ENCODE results near the gene SLC10A6. TPM values are rescaled to one million over a fixed set of nuclear protein-coding genes. Genes with fewer than 3 reads are reported as not detected.
"Not testable (repeated sequence)": the region's sequence is repeated elsewhere in the genome, so short reads cannot be mapped to it uniquely, and the experiment has no call there.

The SLC10A6 gene
- total RNA-seq (not detected), polyA plus RNA-seq (1.2 TPM)

DNA sequence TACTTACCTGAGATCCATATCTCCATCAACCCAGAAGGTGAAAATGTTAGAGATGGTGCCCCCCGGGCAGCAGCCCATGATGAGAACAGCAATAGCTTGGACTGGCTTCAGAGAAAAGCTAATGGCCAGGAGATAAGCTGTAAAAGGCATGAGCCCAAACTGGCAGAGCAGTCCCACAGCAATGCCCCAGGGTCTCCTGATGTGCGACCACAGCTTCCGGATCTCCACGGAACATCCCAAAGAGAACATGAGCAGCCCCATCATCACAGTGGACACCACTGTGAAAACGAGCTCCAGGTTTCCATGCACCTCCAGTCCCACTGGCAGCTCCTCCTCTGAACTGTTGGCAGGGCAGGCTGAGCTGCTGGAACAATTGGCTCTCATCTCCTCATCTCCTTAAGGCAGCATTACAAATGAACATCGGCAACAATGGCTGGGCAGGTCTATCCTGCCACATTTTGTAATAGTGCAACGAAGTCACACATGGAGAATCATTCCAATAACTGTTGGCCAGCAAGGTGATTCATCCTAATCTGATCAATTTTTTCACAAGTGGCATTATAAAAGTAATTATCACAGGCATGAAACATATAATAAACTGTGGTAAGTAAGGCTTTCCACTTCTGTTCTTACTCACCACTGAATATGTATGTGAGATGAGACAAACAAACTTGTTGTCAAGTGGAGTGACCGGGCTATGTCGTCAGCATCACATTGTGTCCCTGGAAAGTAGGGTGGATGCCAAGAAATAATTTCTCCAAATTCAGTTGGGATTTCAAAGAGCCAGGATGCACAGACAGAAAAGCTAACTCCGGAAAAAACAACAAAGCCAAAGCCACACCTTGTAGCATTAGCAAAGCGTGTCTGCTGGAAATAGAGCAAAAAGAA, at the start of gene SLC10A6:
TSS of gene SLC10A6 (minus strand) at position 653 of the 888 bp plus-strand sequence. CDS start at position 384, 269 bp downstream.
- no peak for DNase-seq (ENCODE audit: extremely low spot score)

DNA sequence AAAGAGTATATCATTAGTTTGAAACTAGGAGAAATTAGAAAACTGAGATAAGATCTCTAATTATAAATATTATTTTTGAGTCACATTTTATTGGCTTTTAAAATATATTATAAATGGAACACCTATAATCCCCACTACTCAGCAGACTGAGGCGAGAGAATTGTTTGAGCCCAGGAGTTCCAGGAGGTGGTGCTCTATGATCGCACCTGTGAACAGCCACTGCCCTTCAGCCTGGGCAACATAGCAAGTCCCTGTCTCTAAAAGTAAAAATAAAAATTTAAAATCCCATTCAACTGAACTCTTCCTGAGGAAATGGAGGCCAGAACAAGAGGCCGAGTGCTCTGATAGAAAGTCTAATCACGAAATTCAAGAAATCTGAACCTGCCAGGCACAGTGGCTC, 49.4 kb upstream of the SLC10A6 start:
- Histone ChIP-seq H3K4me1 (ENCODE audit: insufficient read depth) (no peaks in the 10 kb centered on the region), H3K27ac (ENCODE audit: low read depth) (no peak overlapping the region), H3K4me3 (ENCODE audit: low read depth, low read length) (no peak overlapping the region), H3K36me3 (ENCODE audit: insufficient read depth) (no peaks in the 10 kb centered on the region)
- no peak for DNase-seq (ENCODE audit: extremely low spot score)
- 91% methylated on average over 4 of the region's 4 CpGs for WGBS

More for the DNA sequence above, at the start of gene SLC10A6:
- Histone ChIP-seq H3K27ac (ENCODE audit: low read depth) (no peak within 1 kb of the TSS), H3K4me1 (ENCODE audit: insufficient read depth) (no peaks in the 10 kb centered on the region), H3K36me3 (ENCODE audit: insufficient read depth) (no peaks in the 10 kb centered on the region), H3K4me3 (ENCODE audit: low read depth, low read length) (no peak within 1 kb of the TSS)
- WGBS, result 84% methylated on average over 11 of the region's 11 CpGs

DNA sequence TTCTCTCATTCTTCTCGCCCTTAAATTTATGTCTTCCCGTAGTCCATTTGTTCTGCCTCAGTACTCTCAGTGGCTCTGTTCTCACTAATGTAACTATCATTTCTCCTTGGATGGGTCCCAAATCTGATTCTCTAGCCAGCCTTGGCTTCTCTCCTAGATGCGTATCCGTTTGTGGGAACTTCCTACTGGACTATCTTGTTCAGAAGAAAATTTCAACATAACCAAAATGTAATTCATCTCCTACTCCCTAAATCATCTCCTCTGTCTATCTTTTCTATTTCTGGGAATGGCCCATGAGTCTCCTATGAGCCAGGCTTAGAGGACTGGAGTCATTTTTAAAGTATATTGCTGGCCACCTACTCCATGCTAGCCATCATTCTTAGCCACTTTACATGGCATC, 47.4 kb upstream of the SLC10A6 start:
- 58% methylated on average over 4 of the region's 4 CpGs for WGBS
- Histone ChIP-seq H3K27ac (ENCODE audit: low read depth) (no peak overlapping the region), H3K4me3 (ENCODE audit: low read depth, low read length) (no peak overlapping the region), H3K36me3 (ENCODE audit: insufficient read depth) (no peaks in the 10 kb centered on the region), H3K4me1 (ENCODE audit: insufficient read depth) (no peaks in the 10 kb centered on the region)
- no peak for DNase-seq (ENCODE audit: extremely low spot score)

- DNase-seq (ENCODE audit: extremely low spot score), result no peak
- Histone ChIP-seq H3K4me3 (ENCODE audit: low read depth, low read length) (no peak overlapping the region), H3K4me1 (ENCODE audit: insufficient read depth) (no peaks in the 10 kb centered on the region), H3K36me3 (ENCODE audit: insufficient read depth) (no peaks in the 10 kb centered on the region), H3K27ac (ENCODE audit: low read depth) (no peak overlapping the region)
- WGBS, result 77% methylated on average over 6 of the region's 6 CpGs
Observed at GRCh38 chr4:86895692-86896488, 46.7 kb upstream of the SLC10A6 start.

GRCh38 chr4:86894455-86894854, 45.3 kb upstream of the SLC10A6 start:
- no peak for DNase-seq (ENCODE audit: extremely low spot score)
- Histone ChIP-seq H3K4me3 (ENCODE audit: low read depth, low read length) (no peak overlapping the region), H3K36me3 (ENCODE audit: insufficient read depth) (no peaks in the 10 kb centered on the region), H3K27ac (ENCODE audit: low read depth) (no peak overlapping the region), H3K4me1 (ENCODE audit: insufficient read depth) (no peaks in the 10 kb centered on the region)

DNA sequence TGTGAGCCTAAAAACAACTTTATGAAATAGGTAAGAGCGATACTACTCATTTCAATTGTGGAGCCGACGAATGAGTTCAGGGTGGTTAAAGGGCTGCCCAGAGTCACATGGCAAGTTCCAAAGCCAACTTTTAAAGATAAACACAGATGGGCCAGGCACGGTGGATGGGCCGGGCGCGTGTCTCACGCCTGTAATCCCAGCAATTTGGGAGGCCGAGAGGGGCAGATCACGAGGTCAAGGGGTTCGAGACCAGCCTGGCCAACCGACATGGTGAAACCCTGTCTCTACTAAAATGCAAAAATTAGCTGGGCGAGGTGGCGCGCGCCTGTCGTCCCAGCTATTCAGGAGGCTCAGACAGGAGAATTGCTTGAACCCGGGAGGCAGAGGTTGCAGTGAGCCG, 44.0 kb upstream of the SLC10A6 start:
- Histone ChIP-seq H3K27ac (ENCODE audit: low read depth) (no peak overlapping the region), H3K4me1 (ENCODE audit: insufficient read depth) (no peaks in the 10 kb centered on the region), H3K4me3 (ENCODE audit: low read depth, low read length) (no peak overlapping the region), H3K36me3 (ENCODE audit: insufficient read depth) (no peaks in the 10 kb centered on the region)
- no peak for DNase-seq (ENCODE audit: extremely low spot score)
- 83% methylated on average over 19 of the region's 19 CpGs for WGBS

DNA sequence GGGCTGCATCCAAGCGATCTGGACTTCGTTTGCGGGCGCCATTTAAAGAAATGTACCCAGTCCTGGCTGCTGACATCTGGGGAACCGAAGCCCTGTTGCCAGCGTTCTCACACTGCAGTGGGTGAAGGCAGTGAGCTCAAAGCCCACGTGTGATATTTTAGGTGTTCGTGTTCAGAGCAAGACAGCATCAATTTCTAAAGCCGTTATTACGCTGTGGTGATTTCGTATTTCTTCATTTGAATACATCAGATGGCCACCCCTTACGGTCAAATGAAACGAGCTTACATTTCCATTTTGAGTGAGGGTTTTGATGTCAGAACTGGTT, 43.4 kb upstream of the SLC10A6 start:
- H3K4me1 ChIP-seq (ENCODE audit: insufficient read depth), result no peaks in the 10 kb centered on the region
- no peak for DNase-seq (ENCODE audit: extremely low spot score)
- WGBS, result 5% methylated on average over 13 of the region's 13 CpGs
- H3K27ac ChIP-seq (ENCODE audit: low read depth), result no peak overlapping the region
- peak overlapping the region; percentile 67 for H3K4me3 ChIP-seq (ENCODE audit: low read depth, low read length)
- no peaks in the 10 kb centered on the region for H3K36me3 ChIP-seq (ENCODE audit: insufficient read depth)

DNA sequence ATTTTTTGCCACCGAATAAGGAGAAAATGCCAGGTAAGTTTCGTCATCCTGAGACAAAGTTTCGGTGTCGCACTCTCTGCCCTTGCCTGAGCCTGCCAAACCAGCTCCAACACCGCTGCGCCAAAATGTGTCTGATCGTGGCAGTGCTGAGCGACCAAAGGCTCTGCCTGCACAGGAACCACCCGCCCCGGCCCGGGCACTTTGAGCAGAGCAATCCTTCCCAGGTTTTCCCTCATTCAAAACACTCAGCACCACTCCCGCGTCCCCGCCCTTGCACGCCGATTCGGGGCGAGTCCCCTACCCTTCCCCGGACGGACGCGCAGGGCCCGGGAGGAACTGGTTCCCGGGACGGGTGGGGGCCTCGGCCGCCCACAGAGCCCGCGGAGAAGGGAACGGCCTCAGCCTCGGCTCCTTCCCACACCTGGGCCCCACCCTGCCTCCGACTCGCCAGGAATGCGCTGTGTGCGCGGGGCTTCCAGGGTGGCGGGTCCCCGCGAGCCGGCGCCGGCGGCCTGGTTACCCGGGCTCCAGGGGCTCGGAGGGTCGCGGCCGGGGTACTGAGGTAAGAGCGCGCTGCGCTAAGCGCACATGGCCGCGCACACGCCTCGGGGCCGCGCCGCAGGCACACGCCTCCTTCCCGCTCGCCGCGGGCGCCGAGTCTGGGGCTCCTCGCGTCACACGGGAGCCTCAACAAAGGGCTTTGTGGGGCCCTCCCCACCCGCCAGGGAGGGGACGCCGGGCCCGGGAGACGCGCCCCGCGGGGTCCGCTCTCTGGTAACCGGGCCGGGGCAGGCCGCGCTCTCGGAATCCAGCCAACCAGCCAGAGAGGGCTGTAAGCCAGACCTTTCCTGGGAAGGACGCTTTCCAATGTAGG, 42.8 kb upstream of the SLC10A6 start, which contains the start of gene C4orf36:
TSS of gene C4orf36 (minus strand) at position 661 of the 874 bp plus-strand sequence. CDS start 902 bp downstream, outside the sequence.
- WGBS, result 1% methylated on average over 84 of the region's 84 CpGs
- Histone ChIP-seq H3K4me3 (ENCODE audit: low read depth, low read length) (peak within 1 kb of the TSS; percentile 67), H3K36me3 (ENCODE audit: insufficient read depth) (no peaks in the 10 kb centered on the region), H3K4me1 (ENCODE audit: insufficient read depth) (no peaks in the 10 kb centered on the region), H3K27ac (ENCODE audit: low read depth) (no peak within 1 kb of the TSS)
- DNase-seq (ENCODE audit: extremely low spot score), result no peak

DNA sequence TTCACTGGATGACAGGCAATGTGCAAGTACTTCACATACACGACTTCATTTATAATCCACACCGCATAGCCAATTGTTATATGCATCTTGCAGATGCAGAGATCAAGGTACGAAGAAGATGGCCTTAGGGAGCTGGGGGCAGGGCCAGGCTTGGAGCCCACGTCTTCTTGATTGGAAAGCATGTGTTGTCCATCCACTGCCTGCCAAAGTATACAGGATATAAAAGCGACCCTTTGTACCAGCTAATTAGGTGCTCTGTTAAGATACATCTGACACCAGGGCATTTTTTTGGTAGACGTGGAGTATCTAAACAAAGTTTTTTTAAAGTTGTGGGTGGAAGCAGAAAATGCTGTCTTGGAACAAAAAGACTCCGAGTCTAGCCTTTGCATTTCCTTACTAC, 41.6 kb upstream of the SLC10A6 start:
- 72% methylated on average over 7 of the region's 7 CpGs for WGBS
- H3K36me3 ChIP-seq (ENCODE audit: insufficient read depth), result no peaks in the 10 kb centered on the region
- H3K4me1 ChIP-seq (ENCODE audit: insufficient read depth), result no peaks in the 10 kb centered on the region
- H3K27ac ChIP-seq (ENCODE audit: low read depth), result no peak overlapping the region
- no peak for DNase-seq (ENCODE audit: extremely low spot score)
- no peak overlapping the region for H3K4me3 ChIP-seq (ENCODE audit: low read depth, low read length)

DNA sequence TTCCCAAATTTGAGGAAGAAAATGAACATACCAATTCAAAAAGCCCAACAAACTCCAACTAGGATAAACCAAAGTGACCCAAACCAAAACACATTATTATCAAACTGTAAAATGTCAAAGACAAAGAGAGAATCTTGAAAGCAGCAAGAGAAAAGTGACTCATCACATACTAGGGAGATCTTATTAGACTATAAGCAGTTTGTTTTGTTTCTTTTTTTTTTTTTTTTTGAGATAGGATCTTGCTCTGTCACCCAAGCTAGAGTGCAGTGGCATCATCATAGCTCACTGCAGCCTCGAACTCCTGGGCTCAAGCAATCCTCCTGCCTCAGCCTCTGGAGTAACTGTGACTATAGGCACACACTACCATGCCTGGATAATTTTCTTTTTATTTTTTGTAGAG, 30.5 kb upstream of the SLC10A6 start:
- WGBS, result 60% methylated on average over 1 of the region's 1 CpG
- no peak for DNase-seq (ENCODE audit: extremely low spot score)
- no peaks in the 10 kb centered on the region for H3K4me1 ChIP-seq (ENCODE audit: insufficient read depth)
- H3K36me3 ChIP-seq (ENCODE audit: insufficient read depth), result no peaks in the 10 kb centered on the region
- no peak overlapping the region for H3K4me3 ChIP-seq (ENCODE audit: low read depth, low read length)
- no peak overlapping the region for H3K27ac ChIP-seq (ENCODE audit: low read depth)

DNA sequence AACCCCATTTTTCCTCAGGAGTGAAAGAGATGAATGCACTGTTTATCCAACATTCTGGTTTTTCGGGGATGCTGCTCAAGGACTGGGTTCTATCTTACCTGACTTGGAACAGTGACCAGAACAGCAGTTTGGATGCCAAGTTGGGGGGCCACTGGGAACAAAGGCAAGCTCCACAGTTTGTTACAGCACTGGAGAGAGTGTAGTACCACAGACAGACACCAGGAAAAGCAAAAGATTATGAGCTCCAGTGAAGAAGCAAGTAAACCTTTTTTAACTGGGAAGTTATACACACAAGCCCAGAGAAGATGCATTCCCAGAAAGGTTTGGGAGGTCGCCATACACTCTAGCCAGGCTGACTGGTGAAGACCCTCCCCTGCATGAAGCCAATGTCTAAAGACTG, 29.5 kb upstream of the SLC10A6 start:
- H3K36me3 ChIP-seq (ENCODE audit: insufficient read depth), result no peaks in the 10 kb centered on the region
- H3K4me1 ChIP-seq (ENCODE audit: insufficient read depth), result no peaks in the 10 kb centered on the region
- H3K27ac ChIP-seq (ENCODE audit: low read depth), result no peak overlapping the region
- WGBS, result 93% methylated on average over 2 of the region's 2 CpGs
- DNase-seq (ENCODE audit: extremely low spot score), result no peak
- H3K4me3 ChIP-seq (ENCODE audit: low read depth, low read length), result no peak overlapping the region

DNA sequence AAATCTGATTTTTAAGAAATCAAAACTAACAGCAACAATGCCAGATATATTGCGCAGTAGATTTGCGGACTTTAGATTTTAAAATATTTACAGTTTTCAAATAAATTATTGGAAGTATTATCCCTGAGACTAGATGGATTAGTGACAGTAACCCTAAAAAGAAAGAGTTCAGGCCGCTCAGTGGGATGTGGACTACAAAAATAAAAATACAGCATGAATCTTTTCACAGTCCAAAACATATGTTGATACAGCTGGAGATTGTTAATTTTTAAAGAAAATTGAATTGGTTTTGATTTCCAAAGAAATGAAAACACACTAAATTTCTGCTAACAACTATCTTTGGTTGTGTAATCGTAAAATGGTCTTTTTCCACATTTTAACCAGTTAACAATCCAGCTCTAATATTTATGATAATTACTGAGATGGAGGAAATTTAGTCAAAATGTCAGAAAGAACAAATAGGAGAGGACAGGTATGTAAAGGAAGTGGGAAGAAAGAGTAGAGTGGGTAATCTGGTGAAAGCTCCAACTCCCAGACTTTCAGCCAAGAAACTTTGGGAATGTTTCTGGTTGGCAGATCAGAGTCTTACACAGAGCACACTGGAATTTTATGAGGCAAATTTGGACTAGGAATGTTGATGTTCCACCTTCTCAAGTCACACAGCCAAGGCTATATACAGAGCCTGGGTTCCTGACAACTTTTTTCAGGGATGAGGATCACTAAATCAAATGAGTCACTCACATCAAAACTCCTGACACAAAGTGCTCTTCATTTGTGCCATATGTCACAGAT, 27.9 kb upstream of the SLC10A6 start:
- WGBS, result 80% methylated on average over 4 of the region's 4 CpGs
- no peak for DNase-seq (ENCODE audit: extremely low spot score)
- Histone ChIP-seq H3K4me3 (ENCODE audit: low read depth, low read length) (no peak overlapping the region), H3K27ac (ENCODE audit: low read depth) (no peak overlapping the region), H3K4me1 (ENCODE audit: insufficient read depth) (no peaks in the 10 kb centered on the region), H3K36me3 (ENCODE audit: insufficient read depth) (no peaks in the 10 kb centered on the region)

DNA sequence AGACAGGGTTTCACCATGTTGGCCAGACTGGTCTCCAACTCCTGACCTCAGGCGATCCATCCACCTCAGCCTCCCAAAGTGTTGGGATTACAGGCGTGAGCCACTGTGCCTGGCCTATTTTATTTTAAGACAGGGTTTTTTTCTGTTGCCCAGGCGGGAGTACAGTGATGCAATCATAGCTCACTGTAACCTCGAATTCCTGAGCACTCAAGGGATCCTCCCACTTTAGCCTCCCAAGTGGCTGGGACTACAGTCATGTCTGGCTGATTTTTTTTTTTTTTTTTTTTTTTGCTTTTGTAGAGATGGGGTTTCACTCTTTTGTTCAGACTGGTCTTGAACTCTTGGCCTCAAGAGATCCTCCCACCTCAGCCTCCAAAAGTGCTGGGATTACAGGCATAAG, 26.3 kb upstream of the SLC10A6 start:
- not testable (repeated sequence) for H3K27ac ChIP-seq (ENCODE audit: low read depth); H3K4me1 ChIP-seq (ENCODE audit: insufficient read depth); DNase-seq (ENCODE audit: extremely low spot score); H3K4me3 ChIP-seq (ENCODE audit: low read depth, low read length); H3K36me3 ChIP-seq (ENCODE audit: insufficient read depth)
- 93% methylated on average over 4 of the region's 4 CpGs for WGBS

Measured in urinary bladder (tissue), 4 donors.